ENCODE measurements around the gene CDH4.

The CDH4 gene

DNA sequence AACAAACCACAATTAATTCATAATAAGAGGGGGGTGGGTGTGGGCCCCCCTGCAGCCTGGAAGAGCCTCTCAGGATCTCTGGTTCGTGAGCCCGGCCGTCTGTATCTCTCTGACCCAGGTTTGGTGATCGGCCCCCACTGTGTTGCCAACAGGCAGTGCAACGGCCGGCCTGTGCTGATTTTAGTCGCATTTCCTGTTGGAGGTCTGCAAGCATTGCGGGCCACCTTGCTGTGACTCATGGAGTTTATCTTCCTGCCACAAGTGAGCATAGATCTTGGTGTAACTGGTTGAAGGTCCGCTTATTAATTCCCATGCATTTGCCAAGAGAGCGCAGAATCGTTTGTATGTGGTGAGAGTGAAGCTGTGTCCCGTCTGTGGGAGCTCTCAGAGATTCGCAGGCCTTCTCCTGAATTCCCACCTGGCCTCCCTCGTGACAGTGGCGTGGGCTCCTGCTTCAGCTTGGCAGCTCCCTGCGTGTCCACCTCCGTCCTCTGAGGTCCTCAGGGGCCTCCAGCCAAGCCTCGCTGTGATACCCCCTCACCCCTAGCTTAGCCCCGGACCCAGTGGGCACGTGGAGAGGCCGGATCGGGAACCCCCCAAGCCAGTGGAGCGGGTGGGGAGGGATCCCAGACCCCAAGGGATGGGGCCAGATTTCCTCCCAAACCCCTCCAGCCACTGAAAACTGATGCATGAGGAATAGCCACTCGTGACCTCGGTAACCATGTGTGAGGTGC lies 269.8 kb downstream of the CDH4 start:
- H3K27ac ChIP-seq = no peak overlapping the region
- TF ChIP-seq, protein P1, sequence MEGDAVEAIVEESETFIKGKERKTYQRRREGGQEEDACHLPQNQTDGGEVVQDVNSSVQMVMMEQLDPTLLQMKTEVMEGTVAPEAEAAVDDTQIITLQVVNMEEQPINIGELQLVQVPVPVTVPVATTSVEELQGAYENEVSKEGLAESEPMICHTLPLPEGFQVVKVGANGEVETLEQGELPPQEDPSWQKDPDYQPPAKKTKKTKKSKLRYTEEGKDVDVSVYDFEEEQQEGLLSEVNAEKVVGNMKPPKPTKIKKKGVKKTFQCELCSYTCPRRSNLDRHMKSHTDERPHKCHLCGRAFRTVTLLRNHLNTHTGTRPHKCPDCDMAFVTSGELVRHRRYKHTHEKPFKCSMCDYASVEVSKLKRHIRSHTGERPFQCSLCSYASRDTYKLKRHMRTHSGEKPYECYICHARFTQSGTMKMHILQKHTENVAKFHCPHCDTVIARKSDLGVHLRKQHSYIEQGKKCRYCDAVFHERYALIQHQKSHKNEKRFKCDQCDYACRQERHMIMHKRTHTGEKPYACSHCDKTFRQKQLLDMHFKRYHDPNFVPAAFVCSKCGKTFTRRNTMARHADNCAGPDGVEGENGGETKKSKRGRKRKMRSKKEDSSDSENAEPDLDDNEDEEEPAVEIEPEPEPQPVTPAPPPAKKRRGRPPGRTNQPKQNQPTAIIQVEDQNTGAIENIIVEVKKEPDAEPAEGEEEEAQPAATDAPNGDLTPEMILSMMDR (IDR thresholded peaks at IDR 0.05) = no peak
- TF ChIP-seq ZFX (IDR thresholded peaks at IDR 0.05; ENCODE audit: borderline replicate concordance) = no peak

DNA sequence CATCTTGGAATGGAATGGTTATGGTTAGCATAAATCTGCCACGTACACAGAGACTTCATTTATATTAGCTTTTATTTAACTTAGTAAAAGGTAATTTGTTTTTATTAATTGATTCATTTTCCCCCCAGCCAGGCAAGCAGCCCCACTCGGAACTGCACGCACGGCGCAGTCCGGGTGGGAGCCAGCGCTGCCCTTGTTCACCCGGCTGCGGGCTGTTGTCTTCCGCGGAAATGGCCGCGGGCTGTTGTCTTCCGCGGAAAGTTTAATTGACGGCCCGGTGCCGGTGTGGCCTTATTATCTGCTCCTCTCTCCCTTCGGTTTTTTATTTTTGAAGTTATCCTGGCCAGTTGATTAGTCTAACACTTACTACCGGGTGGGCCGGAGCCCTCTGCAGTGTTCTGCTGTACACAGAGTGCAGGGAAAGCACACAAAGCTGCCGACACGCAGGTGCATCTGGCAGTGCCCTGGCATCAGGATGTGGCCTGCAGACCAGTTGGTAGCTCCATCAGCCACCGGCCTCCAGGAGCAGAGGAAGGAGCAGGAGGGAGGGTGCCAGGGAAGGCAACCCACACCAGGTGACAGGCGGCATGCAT lies 270.5 kb downstream of the CDH4 start:
- no peak overlapping the region for H3K27ac ChIP-seq
- TF ChIP-seq, protein P1 (IDR thresholded peaks at IDR 0.05) = no peak
- TF ChIP-seq ZFX (IDR thresholded peaks at IDR 0.05; ENCODE audit: borderline replicate concordance) = no peak

DNA sequence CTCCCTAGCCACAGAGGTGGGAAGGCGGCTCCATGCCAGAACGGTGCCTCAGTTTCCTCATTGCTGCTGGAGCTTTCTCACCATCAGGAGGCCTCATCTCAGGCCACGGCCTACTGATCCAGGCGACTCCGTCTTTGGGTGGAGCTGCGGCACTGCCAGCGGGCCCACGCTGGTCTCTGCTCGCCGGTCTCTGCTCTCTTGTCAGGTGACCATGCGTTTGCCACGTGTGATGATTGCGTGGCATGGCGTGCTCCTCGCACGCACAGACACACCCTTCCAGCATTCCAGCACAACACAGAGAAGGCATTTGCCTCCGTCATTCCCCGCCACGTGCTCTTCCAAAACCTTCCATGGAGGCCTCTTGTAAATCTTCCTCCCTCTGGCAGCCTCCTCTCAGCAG lies 271.1 kb downstream of the CDH4 start:
- TF ChIP-seq ZFX (IDR thresholded peaks at IDR 0.05; ENCODE audit: borderline replicate concordance) = no peak
- TF ChIP-seq, protein P1 (IDR thresholded peaks at IDR 0.05) = no peak
- no peak overlapping the region for H3K27ac ChIP-seq

DNA sequence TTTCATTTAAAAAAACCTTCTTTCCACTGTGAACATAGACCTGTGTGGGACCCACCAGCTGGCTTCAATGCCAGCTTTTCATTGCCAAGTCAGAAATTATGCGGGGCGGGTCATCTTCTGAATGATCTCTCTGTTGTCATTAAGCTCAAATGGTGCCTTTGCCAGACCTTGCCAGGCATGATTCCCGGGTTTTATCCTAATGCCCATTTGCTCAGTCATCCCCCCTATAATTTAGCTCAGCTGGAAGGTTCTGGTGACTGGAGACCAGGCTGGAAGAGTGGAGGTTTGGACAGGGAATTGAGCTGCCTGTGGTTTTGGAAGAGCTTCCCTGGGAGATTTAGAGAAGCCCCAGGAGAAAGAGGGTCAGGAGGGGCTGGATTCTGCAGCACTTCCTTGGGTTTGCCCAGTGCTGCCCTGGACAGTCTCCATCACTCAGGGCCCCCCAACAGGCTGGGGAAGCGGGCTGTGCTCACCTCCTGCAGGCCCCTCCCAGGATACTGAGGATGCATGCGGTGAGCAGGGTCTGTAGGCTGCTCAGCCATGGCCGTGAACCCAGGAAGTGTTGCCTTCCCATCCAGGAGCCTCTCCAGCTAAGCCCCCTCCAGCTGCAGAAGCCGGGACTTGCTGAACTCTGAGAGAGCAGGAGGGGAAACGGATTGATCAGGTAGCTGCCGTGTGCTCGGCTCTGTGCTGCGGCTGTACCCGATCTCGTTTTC lies 273.0 kb downstream of the CDH4 start:
- H3K27ac ChIP-seq = no peak overlapping the region
- no peak for TF ChIP-seq ZFX (IDR thresholded peaks at IDR 0.05; ENCODE audit: borderline replicate concordance)
- TF ChIP-seq, protein P1 (IDR thresholded peaks at IDR 0.05) = no peak

DNA sequence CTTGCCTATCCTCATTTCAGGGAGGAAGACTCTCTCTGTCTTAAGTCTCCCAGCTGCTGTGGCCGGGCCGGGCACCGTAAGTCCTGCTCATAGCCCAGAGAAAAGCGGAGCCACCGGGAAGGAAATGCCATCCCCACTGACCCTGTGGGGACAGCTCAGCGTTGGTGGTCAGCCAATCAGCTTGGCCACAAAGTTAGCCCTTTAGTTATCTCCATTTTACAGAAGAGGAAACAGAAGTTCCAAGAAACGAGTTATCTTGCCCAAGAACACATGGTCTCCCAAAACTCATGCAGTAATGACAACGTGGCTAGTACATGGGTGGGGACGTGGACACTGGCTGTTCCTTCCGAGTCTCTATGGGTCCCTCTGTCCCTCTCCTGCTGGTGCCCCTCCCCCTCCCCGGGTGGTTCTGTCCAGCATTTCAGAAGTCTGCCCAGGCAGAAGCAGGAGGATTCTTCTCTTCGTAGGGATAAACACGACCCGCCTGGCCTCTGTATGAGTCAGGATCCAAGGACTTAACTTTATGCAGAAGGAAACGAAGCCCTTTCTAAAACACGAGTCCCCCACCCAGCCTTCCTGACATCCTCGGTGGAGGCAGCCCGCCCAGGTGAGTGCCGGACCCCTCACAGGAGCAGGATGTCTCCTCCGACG lies 273.8 kb downstream of the CDH4 start:
- no peak overlapping the region for H3K27ac ChIP-seq
- TF ChIP-seq, protein P1 (IDR thresholded peaks at IDR 0.05) = no peak
- no peak for TF ChIP-seq ZFX (IDR thresholded peaks at IDR 0.05; ENCODE audit: borderline replicate concordance)

DNA sequence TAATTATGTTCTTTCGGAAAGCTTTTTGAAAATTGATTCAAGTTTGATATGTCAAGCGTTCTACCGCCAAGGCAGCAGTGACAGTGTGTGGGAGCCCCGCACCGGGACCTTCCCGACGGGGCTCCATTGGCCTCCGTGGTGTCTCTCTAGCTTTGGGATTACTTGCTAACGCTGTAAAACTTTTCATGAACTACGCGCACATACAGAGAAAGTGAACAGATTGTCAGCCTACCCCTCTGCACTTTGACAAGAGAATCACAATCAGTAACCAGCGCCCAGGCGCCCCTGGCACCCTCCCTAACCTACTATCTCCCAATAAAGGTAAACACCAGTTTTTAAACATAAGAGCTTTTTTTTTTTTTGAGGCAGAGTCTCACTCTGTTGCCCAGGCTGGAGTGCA lies 274.8 kb downstream of the CDH4 start:
- no peak overlapping the region for H3K27ac ChIP-seq
- TF ChIP-seq, protein P1 (IDR thresholded peaks at IDR 0.05) = no peak
- TF ChIP-seq ZFX (IDR thresholded peaks at IDR 0.05; ENCODE audit: borderline replicate concordance) = no peak
